HG02840 (cell line): Measurements from ENCODE around the gene MMP24OS.

Experiments
- ATAC-seq: cut with Tn5 transposase; IDR thresholded peaks from one replicate; pipeline ENCODE4 v1.9.1; 2021; ENCODE audit warnings: mild to moderate bottlenecking, moderate library complexity, moderate number of reproducible peaks; ENCODE audit not compliant: unreplicated experiment, low FRiP score

Gene MMP24OS

GRCh38 chr20:35293303-35294292 lies 15.7 kb upstream of the MMP24OS start:
- no peak for ATAC-seq

GRCh38 chr20:35292504-35293285 lies 14.8 kb upstream of the MMP24OS start:
- ATAC-seq, result no peak

- ATAC-seq, result no peak
Observed at GRCh38 chr20:35291654-35292503, 14.0 kb upstream of the MMP24OS start, which contains the start of gene FAM83C. Gene FAM83C (minus strand): TSS chr20:35292425. CDS start chr20:35292304, 121 bp downstream.

- ATAC-seq, result no peak
Observed at GRCh38 chr20:35290887-35291417, 13.0 kb upstream of the MMP24OS start.

GRCh38 chr20:35290186-35290886 lies 12.4 kb upstream of the MMP24OS start:
- no peak for ATAC-seq

GRCh38 chr20:35288325-35289060 lies 10.6 kb upstream of the MMP24OS start:
- ATAC-seq, result no peak

- no peak for ATAC-seq
Observed at GRCh38 chr20:35287509-35288324, 9.8 kb upstream of the MMP24OS start.

GRCh38 chr20:35286899-35287508 lies 9.1 kb upstream of the MMP24OS start:
- no peak for ATAC-seq

- no peak for ATAC-seq
Observed at GRCh38 chr20:35286077-35286898, 8.4 kb upstream of the MMP24OS start.

- ATAC-seq, result no peak
Observed at GRCh38 chr20:35285806-35286076, 7.8 kb upstream of the MMP24OS start.

GRCh38 chr20:35284992-35285805 lies 7.3 kb upstream of the MMP24OS start:
- no peak for ATAC-seq

- ATAC-seq, result peak; percentile 73
Observed at GRCh38 chr20:35284267-35284991, 6.5 kb upstream of the MMP24OS start, which contains the start of gene EIF6. Gene EIF6 (minus strand): TSS chr20:35284772. CDS start chr20:35284487, 285 bp downstream.

GRCh38 chr20:35283441-35284266 lies 5.7 kb upstream of the MMP24OS start:
- peak; percentile 5 for ATAC-seq

- ATAC-seq, result no peak
Observed at GRCh38 chr20:35281506-35282101, 3.7 kb upstream of the MMP24OS start.
